Neutrophil (primary cell): ENCODE data around the gene ETNK1.

ENCODE experiments used
- H3K27ac ChIP-seq: fragments of 200-600 bp; sonication (generic); 2 replicates; pipeline ENCODE4 v1.5.1; 2016; ENCODE audit warnings: mild to moderate bottlenecking, moderate library complexity
- H3K27me3 ChIP-seq: fragments of 200-600 bp; sonication (generic); 2 replicates; pipeline ENCODE4 v1.6.0; 2016; ENCODE audit warnings: mild to moderate bottlenecking
- H3K36me3 ChIP-seq: fragments of 200-600 bp; sonication (generic); 2 replicates; pipeline ENCODE4 v1.5.1; 2017
- H3K4me1 ChIP-seq, 2 experiments: fragments of 200-600 bp in 1 of 2; sonication (generic) in 1 of 2; 1 replicate in 1 of 2; 2 replicates in 1 of 2; pipeline versions ENCODE4 v1.5.1 to v1.6.1; 2013 to 2016; ENCODE audit warnings: low read depth in 1 of 2, low read length in 1 of 2, mild to moderate bottlenecking in 1 of 2, moderate library complexity in 1 of 2; ENCODE audit not compliant: control insufficient read depth in 1 of 2, insufficient read depth in 1 of 2
- H3K4me3 ChIP-seq, 2 experiments: fragments of 200-600 bp in 1 of 2; sonication (generic) in 1 of 2; 1 replicate in 1 of 2; 2 replicates in 1 of 2; pipeline ENCODE4 v1.5.1; 2013 to 2016; ENCODE audit warnings: low read depth in 1 of 2, low read length in 1 of 2, mild to moderate bottlenecking in 1 of 2, moderate library complexity in 1 of 2
- H3K9me3 ChIP-seq: fragments of 200-600 bp; sonication (generic); 2 replicates; pipeline ENCODE4 v1.5.1; 2016
- CTCF ChIP-seq: fragments of 200-600 bp; sonication (generic); IDR thresholded peaks from 2 replicates; pipeline ENCODE4 v1.5.1; 2016; ENCODE audit warnings: antibody characterized with exemption

ETNK1 gene

GRCh38 chr12:22729957-22730443 is 105.0 kb downstream of the ETNK1 start:
- H3K27me3 ChIP-seq: no peaks in the 10 kb centered on the region
- H3K36me3 ChIP-seq: no peaks in the 10 kb centered on the region
- no peak for TF ChIP-seq CTCF
- no peak overlapping the region for H3K4me3 ChIP-seq
- H3K4me1 ChIP-seq: no peaks in the 10 kb centered on the region
- H3K9me3 ChIP-seq: no peaks in the 10 kb centered on the region
- no peak overlapping the region for H3K27ac ChIP-seq

- Histone ChIP-seq H3K36me3 (no peaks in the 10 kb centered on the region), H3K27ac (no peak overlapping the region), H3K4me1 (no peaks in the 10 kb centered on the region), H3K27me3 (no peaks in the 10 kb centered on the region), H3K4me3 (no peak overlapping the region), H3K9me3 (no peaks in the 10 kb centered on the region)
- no peak for TF ChIP-seq CTCF
Measured at GRCh38 chr12:22731236-22731635, 106.3 kb downstream of the ETNK1 start.

GRCh38 chr12:22733756-22734155 is 108.8 kb downstream of the ETNK1 start:
- no peaks in the 10 kb centered on the region for H3K36me3 ChIP-seq
- no peaks in the 10 kb centered on the region for H3K27me3 ChIP-seq
- H3K4me1 ChIP-seq: no peaks in the 10 kb centered on the region
- H3K9me3 ChIP-seq: no peaks in the 10 kb centered on the region
- no peak for TF ChIP-seq CTCF
- no peak overlapping the region for H3K4me3 ChIP-seq
- no peak overlapping the region for H3K27ac ChIP-seq

GRCh38 chr12:22738945-22739344 is 114.0 kb downstream of the ETNK1 start:
- TF ChIP-seq CTCF: no peak
- no peaks in the 10 kb centered on the region for H3K9me3 ChIP-seq
- no peak overlapping the region for H3K4me3 ChIP-seq
- H3K4me1 ChIP-seq: no peaks in the 10 kb centered on the region
- no peaks in the 10 kb centered on the region for H3K27me3 ChIP-seq
- no peaks in the 10 kb centered on the region for H3K36me3 ChIP-seq
- H3K27ac ChIP-seq: no peak overlapping the region
